H1 (cell line): ENCODE data around the gene LORICRIN. TPM values are rescaled to one million over a fixed set of nuclear protein-coding genes. Genes with fewer than 3 reads are reported as not detected.

Experiments
- SIX5 ChIP-seq: IDR thresholded peaks from 2 replicates; pipeline ENCODE4 v1.6.1; 2011; ENCODE audit warnings: mild to moderate bottlenecking, low read depth, low read length
- TAF1 ChIP-seq: IDR thresholded peaks from 2 replicates; pipeline ENCODE4 v1.6.1; 2011; ENCODE audit warnings: mild to moderate bottlenecking, low read depth, low read length
- polyA plus RNA-seq, 7 experiments: library from polyadenylated mRNA; depleted of rRNA in 3 of 7; stranded (reverse) in 5 of 7; unstranded in 2 of 7; fragments of >200 nt in 5 of 7; fragments of 200-250 nt in 2 of 7; gene quantifications; 1 replicate in 5 of 7; 2 replicates in 1 of 7; 4 replicates in 1 of 7; pipeline versions ENCODE4 v1.2.1 to v1.2.3, GENCODE V29; 2011 to 2013; ENCODE audit warnings: missing spikeins in 2 of 7, mixed read lengths in 2 of 7
- total RNA-seq: library from RNA; stranded (reverse); fragmentation: NEBNext Ultra II Directional; extraction: Animal tissue kit (Norgen Biotek cat#: 25700); gene quantifications from 2 replicates; pipeline ENCODE4 v1.2.1, GENCODE V29; 2021
- TF ChIP-seq, protein P1 (sequence below): IDR thresholded peaks from 2 replicates; pipeline ENCODE4 v1.6.1; 2012; ENCODE audit warnings: low read length, inconsistent platforms

Gene LORICRIN
- total and polyA plus RNA-seq, 2 of the 8 experiments (the other 6 are each of a cell fraction or from before 2014, with no cell fraction given): not detected

DNA sequence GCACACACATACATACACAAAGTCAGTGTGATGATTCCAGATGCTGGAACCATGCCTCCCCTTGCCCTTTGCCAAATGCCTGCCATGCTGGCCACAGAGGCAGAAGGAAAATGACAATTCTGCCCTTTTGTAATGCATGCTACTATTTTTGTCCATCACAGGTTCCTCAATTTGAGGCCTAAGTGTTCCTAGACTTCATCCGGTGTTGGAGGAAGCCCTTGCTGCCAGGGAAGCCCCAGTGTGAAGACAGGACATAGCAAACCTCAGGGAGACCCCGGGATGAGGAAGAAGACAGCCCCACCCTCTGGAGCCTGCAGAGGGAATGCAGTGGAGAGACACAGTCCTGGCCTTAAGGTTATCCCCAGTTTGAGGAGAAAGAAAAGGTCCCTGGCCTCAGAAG, 27.7 kb upstream of the LORICRIN start (continued):
- TF ChIP-seq, protein P1, sequence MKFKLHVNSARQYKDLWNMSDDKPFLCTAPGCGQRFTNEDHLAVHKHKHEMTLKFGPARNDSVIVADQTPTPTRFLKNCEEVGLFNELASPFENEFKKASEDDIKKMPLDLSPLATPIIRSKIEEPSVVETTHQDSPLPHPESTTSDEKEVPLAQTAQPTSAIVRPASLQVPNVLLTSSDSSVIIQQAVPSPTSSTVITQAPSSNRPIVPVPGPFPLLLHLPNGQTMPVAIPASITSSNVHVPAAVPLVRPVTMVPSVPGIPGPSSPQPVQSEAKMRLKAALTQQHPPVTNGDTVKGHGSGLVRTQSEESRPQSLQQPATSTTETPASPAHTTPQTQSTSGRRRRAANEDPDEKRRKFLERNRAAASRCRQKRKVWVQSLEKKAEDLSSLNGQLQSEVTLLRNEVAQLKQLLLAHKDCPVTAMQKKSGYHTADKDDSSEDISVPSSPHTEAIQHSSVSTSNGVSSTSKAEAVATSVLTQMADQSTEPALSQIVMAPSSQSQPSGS: no peak
- TF ChIP-seq SIX5 (no peak), TAF1 (no peak)
